HG03571 (cell line): ENCODE data around the gene SPNS2.

Source experiments
- ATAC-seq: cut with Tn5 transposase; IDR thresholded peaks from one replicate; pipeline ENCODE4 v1.9.1; 2021; ENCODE audit not compliant: unreplicated experiment

Gene SPNS2, protein sequence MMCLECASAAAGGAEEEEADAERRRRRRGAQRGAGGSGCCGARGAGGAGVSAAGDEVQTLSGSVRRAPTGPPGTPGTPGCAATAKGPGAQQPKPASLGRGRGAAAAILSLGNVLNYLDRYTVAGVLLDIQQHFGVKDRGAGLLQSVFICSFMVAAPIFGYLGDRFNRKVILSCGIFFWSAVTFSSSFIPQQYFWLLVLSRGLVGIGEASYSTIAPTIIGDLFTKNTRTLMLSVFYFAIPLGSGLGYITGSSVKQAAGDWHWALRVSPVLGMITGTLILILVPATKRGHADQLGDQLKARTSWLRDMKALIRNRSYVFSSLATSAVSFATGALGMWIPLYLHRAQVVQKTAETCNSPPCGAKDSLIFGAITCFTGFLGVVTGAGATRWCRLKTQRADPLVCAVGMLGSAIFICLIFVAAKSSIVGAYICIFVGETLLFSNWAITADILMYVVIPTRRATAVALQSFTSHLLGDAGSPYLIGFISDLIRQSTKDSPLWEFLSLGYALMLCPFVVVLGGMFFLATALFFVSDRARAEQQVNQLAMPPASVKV

DNA sequence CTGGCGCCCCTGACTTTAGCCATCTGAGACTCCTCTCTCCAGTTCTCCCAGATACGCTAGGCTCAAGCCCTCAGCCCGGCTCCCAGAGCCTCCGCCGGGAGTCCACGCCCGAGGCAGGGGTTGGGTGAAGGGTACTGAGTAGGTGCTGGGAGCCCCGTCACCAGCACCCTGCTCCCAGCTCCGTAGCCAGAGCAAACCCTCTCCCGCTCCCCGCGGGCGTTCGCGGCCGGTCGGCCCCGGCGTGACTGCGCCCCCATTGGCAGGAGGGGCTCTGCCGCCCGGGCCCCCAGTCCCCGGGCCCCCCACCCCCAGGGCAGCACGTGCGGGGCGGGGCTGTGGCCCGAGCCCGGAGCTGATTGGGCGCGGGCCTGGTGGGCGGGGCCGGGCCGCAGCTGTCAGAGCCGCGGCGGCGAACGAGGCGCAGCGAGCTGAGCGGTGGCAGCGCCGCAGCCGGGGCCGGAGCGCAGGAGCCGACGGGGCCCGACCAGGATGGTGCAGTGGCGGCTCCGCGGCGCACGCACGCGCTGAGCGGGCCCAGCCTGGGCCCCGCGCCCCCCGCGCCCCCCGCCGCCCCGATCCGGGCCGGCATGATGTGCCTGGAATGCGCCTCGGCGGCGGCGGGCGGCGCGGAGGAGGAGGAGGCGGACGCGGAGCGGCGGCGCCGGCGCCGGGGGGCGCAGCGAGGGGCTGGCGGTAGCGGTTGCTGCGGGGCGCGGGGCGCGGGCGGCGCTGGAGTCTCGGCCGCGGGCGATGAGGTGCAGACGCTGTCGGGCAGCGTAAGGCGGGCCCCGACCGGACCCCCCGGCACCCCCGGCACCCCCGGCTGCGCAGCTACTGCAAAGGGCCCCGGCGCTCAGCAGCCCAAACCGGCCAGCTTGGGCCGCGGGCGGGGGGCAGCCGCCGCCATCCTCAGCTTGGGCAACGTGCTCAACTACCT is at the start of gene SPNS2:
Gene SPNS2 (plus strand): TSS at position 421 of the 937 bp plus-strand sequence. CDS start 167 bp downstream, at position 588.
- ATAC-seq, result no peak

DNA sequence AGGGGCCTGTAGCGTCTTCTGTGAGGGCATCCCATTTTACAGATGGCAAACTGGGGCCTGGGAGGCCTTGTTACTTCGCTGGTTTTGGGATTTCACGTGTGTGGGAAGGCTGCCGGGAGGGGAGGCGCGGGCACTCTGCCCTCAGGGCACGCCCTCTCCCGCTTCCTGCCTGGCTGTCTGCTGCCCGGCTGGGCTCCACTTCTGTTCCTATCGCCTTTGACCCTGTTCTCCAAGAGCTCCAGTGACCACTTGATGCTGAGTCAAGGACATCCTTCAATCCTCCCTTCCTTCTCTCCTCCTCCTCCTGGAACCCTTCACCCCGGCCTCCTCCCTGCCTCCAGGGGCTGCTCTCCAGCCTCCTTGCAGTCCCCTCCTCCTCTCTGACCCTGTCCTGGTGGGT is 48.9 kb upstream of the SPNS2 start:
- ATAC-seq, result no peak

DNA sequence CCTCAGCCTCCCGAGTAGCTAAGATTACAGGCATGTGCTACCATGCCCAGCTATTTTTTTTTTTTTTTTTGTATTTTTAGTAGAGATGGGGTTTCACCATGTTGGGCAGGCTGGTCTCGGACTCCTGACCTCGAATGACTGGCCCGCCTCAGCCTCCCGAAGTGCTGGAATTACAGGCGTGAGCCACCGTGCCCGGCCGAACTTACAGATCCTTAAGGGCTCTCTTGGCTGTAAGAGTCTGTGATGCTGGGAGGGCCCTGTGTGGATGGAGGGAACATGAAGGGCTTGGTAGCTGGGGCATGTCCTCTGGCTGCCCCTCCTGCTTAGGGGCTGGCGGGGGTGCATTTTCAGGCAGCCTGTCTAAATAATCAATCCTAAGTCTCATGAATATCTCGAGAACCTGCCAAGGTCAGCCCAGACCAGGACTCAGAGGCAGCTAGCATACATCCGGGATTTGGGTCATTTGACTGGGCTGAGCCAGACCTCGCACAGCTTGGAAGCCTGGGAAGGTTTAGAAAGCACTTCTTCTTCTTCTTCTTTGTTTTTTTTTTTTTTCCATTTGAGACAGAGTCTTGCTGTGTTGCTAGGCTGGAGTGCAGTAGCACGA is 47.9 kb upstream of the SPNS2 start:
- no peak for ATAC-seq

DNA sequence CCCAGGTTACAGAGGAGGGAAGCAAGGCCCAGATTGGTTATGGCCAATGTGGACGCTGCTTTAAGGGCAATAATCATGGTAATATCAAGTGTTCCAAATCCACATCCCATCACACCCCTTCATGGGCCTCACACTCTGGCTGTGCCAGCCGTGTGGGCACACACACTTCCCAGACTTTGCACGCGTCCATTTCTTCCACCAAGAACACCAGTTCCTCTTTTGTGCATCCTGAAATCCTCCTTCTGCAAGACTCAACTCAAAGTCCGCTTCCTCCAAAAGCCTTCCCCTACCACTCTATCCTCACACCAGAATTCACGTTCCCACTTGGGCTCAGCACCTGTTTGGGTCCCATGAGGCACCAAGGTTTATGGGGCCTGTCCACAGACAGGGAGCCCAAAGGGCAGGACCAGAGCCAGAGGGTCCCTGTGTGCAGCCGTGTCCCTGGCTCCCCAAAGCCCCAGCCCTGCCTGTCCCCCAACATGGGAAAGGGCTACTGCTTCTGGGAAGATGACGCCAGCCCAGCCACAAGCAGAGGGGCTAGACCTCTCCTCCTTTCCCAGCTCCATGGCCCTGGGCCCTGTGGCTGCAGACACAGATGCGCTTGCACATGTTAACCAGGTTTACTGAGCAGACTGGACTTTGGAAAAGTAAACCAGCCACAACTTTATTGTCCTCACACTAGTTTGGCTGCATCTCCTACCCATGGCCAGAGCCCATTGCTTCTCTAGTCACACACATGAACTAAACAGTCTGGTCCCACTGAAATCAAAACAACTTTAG is 44.7 kb upstream of the SPNS2 start:
- ATAC-seq, result no peak

DNA sequence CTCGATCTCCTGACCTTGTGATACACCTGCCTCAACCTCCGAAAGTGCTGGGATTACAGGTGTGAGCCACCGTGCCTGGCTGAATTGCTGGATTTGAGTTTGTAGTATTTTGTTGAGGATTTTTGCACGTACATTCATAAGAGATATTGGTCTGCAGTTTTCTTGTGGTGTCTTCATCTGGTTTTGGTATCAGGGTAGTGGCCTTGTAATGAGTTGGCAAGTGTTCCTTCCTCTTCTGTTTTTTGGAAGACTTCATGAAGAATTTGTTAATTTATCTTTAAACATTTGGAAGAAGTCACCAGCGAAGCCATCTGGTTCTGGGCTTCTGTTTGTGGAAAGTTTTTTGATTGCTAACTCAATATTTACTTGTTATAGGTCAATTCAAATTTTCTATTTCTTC is 38.0 kb upstream of the SPNS2 start:
- ATAC-seq, result no peak

DNA sequence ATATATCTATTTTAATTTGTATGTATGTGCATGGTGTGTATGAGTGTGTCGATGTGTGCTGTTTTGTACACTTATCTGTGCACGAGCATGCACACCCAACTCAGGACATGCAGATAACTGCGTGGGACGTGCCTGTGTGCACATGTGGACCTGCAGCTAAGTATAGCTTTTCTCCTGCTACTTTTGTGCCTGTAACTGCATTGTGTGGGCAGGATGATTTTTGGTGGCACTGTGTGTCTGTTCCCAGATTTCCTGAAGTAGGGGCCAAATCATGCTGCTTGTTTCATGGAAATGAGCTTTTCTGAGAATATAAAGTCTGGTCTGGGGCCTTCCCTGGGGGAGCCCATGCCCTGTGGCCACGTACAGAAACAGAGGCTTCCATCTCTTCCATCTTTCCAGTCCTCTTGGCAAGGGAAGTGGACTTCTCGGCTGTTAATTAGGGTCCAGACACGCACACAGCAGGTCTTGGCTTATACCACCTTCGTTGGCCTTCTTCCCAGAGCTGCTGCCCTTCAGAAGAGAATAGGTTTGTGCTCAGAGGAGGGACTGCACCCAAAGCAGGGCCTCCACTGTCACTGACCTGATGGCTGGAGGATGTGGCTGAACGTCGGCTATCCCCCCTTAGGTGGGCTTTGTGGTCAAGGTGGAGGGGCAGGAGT is 34.7 kb upstream of the SPNS2 start:
- ATAC-seq, result no peak

DNA sequence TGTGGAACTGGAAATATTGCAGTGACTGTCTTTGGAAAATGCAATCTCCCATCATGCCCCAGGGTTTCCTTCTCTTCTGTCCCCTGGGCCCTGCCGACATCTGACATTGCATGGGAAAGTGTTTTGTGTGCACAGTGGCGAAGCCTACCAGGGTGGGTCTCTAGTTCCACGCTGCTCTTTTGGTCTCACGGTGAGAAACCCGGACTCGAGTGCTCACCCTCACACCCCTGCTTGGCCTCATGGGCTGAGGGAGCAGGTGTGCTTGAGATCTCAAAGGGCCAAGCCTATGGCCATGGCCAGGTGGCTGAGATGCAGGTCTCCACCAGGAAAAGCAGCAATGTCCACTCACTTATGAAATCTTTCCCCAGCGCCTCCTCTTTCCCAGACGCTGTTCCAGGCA is 32.9 kb upstream of the SPNS2 start:
- ATAC-seq, result no peak

DNA sequence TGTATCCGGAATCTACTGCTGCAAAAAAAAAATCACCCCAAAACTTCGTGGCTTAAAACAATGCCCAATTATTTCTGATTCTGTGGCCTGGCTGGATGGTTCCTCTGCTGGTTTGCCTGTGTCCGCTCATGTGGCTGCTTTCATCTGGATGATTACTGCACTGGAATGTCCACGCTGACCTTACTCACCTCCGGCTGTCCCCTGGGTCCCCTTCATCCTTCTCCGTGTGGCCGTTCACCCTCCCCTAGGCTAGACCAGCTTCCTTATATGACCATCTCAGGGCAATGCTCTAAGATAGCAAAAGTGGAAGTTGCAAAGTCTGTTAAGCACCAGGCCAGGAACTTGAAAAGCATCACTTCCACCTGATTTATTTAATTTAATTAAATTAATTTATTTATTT is 31.4 kb upstream of the SPNS2 start:
- no peak for ATAC-seq

DNA sequence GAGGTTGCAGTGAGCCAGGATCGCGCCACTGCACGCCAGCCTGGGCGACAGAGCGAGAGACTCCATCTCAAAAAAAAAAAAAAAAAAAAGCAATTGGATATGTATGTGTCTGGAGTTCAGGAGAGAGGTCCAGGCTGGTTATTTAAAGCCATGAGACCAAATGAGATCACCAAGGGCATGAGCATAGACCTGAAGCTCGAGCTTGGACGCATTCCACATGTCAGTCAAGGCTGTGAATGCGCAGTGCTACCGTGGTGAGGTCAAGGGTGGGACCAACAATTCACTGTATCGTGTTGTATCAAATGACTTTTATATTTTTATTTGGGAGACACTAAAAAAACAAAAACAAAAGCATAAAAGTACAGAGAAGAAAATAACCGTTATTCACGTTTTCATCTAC is 29.1 kb upstream of the SPNS2 start:
- ATAC-seq, result no peak

DNA sequence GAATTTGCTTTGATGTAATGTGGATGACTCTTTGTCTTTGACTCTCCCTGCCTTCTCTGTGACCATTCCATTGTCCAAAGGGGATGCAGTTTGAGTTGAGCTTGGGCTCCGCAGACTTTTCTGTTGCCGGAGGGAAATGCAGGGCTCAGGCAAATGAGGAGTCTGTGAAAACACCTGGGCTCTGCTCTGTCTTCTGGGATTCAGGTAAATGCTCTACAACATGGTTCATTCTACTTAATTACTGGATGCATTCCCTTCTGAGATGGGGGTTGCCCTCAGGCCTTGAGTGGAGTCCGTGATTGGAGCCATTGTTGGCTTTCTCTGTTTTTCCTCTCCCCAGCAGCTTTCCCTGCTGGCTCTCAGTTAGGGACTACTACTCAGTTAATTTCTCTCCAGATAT is 26.4 kb upstream of the SPNS2 start:
- ATAC-seq, result no peak

DNA sequence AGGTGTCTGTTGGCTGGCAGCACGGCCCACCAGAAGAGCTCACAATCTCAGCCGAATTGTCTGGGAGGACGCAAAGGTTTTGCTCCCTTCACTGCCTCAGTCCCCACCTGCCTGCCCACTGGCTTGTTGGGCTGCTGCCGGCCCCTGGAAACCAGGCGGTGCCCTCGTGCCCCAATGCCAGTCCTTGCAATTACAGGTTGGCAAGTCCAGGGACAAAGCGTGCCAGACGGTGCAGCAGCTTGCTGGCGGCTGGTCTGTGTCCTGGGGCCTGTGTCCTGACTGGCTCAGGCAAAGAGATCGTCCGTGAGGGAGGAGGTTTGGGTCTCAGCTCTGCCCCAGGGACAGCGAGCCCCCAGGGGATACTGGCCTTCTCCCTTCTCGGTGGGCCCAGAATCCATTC is 24.6 kb upstream of the SPNS2 start:
- no peak for ATAC-seq

DNA sequence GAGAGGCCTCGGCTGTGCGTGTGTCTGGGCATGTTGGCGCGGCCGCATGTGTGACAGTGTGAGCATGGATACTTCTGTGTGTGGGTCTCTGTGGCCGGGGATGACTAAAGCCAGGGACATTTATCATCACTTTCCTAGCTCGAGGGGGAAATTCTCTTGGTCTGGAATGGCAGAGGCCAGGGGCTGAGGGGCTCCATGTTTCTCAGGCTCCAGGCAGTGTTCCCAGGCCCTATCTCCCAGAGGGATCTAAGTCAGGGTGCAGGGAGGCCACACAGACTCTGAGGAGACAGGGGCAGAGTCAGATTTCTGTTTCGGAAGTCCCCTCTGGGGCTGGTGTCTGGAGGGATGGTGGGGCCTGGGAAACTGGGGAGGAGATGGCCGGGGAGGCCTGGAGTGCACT is 23.7 kb upstream of the SPNS2 start:
- ATAC-seq, result no peak

DNA sequence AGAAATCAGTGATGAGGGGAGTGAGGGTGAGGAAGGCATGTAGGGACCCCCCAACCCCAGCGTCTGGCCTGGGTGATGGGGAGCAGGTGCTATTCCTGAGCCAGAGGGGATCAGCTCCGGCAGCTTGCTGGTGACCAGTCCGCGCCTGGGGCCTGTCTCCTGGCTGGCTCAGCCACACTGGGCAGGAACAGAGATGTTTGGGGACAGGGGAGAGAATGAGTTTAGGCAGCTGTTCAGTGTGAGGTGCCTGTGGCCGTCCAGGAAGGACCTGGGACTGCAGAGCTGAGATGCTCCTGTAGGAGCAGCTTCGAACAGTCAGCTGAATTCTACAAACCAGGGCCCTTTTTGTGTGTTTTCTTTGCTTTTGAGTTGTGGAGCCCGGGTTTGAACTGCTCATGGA is 23.2 kb upstream of the SPNS2 start:
- no peak for ATAC-seq

DNA sequence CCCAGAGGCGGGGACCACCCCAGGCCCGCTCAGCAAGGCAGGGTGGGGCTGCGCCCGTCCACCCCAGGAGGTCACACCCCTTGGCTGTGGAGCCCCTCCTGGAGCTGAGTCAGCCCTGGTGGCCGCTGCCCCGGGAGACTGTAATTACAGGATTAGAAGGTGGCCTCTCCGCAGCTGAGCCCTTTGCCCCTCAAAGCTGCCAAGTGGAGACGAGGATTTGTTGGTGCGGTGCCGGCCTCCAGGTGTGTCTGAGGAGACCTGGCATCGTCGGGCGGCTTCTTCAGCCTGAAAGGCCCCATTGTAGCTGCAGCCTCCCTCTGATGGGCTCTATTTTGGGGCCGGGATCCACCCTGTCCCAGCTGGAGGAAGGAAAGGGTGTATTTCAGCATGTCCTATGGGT is 22.7 kb upstream of the SPNS2 start:
- no peak for ATAC-seq

DNA sequence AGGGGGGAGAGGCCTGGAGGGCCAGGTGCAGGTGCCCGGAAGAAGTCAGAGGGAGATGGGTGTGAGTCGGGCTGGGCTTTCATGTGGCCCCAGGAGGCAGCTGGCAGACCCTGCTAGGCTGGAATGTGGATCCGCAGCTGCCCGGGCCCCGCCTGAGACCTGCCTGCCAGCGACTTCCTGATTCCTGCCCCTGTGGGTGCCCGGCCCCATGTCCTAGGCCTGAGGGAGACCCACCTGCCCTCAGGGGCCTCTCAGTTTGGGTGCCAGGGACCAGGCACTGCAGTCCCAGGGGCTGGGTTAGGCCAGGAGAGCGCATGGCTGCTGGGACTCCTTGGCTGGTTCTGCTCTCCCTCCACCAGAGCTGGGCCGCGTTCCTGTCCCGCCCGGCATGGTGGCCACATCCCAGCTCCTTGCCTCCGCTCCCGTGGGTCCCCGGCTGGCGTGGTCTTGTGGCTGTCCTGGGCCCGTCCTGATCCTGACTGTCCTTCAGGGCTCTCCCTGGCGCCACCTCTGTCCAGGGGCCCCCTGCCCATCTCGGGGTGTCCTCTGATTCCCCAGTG is 22.1 kb upstream of the SPNS2 start:
- ATAC-seq, result no peak

DNA sequence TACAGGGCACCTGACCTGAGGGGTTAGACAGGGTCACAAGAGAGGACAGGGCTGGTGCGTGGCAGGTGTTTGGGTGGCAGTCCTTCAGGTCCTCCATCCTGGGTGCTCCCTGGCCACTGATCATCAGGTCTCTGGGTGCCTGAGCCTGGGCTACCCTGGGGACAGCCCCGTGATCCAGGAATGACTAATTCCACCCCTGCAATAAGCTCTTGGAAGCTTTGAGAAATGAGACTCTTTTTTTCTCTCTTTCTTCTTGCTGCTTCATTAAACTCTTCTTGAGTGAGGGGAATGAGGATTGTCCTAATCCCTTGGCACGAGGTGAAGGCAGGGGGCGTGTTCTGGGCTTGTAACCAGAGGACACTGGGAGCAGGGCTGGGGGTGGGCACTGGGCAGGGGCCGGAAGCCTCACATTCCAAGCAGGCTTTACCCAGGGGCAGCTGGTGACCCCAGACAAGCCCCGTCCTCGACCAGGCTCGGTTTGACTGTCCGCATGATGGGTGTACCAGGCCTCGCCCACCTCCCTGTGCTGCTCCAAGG is 21.4 kb upstream of the SPNS2 start:
- ATAC-seq, result no peak

DNA sequence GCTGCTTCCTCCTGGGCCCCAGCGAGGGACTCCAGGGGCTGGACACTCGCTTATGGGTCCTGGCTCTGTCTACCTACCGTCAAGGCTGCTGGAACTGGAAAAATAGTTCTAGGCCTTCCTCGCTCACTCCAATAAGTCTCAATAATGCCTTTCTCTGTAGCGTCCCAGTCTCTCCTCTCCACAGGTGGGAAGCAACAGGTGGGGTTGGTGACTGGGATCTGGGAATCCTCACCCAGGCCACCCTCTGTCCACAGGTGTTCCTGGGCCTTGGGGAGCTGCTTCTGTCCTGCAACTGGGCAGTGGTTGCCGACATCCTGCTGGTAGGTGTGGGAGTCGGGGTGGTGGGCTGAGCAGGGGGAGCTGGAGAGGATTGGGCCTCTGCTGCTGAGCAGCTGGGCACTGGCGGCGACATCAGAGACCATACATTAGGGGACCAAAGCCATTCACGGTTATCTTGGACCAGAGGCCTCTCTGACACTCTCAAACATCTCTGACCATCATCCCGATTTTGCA is 20.3 kb upstream of the SPNS2 start:
- no peak for ATAC-seq

DNA sequence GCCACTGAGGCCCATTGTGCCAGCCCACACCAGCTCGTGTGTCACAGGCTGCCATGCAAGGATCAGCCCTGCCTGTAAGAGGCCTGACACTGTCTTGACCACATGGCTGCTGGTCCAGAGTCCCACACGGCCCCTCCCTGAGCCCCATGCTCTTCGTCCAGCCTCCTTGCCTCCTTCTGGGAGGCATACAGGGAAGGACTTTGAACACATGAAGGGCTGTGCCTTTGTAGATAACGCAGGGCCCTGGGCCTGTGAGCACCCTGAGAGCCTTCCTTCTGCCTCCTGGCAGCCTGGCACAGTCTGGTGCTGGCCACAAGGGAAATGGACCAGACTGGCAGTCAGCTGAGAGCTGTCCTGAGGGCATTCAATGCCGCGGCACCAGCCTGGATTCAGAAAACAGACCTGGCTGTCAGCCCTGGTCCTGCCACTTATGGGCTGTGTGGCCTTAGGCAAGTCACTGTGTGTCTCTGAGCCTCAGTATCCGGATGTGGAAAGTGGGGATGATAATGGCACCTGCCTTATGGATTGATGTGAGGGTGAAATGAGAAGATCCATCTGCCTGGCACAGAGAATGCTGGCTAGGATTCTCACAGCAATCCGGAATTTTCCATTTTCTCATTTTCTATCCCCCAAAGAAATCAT is 19.2 kb upstream of the SPNS2 start:
- ATAC-seq, result no peak
